ENCODE results near the gene RBM5. TPM values are rescaled to one million over a fixed set of nuclear protein-coding genes. Genes with fewer than 3 reads are reported as not detected.

Gene RBM5
- total RNA-seq, 1 donor from 2014 or later = 372 TPM

DNA sequence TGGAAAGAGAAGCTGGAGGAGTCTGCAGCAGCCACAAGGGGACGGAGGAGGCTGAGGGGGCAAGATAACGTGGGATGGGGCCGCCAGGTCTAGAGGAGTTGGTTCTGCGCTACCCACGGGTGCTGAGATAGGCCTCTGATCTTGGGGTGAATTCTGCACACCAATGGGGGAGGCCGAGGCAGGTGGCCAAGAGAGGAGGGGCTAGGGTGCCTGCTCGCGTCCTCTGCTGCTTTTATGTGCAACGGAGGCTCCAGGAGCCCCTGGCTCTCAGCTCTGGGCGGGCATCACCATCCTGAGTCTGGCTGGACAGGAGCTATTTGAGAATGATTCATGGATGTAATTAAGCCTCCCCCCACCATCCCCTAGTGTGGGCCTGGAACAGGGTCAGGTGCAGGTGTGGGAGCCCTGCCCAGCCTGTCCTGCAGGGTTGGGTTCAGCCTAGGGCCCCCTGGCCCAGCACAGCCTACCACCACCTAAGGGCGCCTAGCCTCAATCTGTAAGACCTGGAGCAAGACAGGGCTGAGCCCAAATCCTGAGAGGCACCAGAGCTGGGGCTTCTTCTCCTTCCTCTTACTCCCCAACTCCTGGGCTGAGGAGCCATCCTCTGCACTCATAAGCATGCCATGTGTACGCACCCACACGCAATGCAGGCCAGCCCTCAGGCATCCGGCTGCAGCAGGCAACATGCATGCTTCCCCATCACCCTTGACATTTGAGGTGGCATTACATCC, 34.1 kb downstream of the RBM5 start:
- H3K4me3 Mint-ChIP-seq = peak overlapping the region; percentile 67
- Histone ChIP-seq H2AFZ (replicated peaks) (no peak overlapping the region), H3K4me2 (no peak overlapping the region), H3K36me3 (no peaks in the 10 kb centered on the region), H3K4me3 (no peak overlapping the region), H3K79me2 (ENCODE audit: low read depth) (no peaks in the 10 kb centered on the region), H3K9ac (no peak overlapping the region), H3K27me3 (no peaks in the 10 kb centered on the region), H3K4me1 (peaks cover 36% of the 10 kb centered on the region), H4K20me1 (ENCODE audit: low read depth) (peaks cover 12% of the 10 kb centered on the region), H3K27ac (no peak overlapping the region), H3K9me3 (ENCODE audit: low read depth) (no peaks in the 10 kb centered on the region), H3F3A (ENCODE audit: low read depth) (peaks cover 38% of the 10 kb centered on the region)
- peak overlapping the region; percentile 36 for H3K27ac Mint-ChIP-seq
- H3K27me3 Mint-ChIP-seq (ENCODE audit: insufficient read depth, low read depth) = peaks cover 7% of the 10 kb centered on the region
- H3K36me3 Mint-ChIP-seq = peaks cover 10% of the 10 kb centered on the region
- H3K9me3 Mint-ChIP-seq = no peaks in the 10 kb centered on the region
- H3K4me1 Mint-ChIP-seq = peaks cover 30% of the 10 kb centered on the region
- no peak for DNase-seq (ENCODE audit: low spot score)
- TF ChIP-seq, protein P1, sequence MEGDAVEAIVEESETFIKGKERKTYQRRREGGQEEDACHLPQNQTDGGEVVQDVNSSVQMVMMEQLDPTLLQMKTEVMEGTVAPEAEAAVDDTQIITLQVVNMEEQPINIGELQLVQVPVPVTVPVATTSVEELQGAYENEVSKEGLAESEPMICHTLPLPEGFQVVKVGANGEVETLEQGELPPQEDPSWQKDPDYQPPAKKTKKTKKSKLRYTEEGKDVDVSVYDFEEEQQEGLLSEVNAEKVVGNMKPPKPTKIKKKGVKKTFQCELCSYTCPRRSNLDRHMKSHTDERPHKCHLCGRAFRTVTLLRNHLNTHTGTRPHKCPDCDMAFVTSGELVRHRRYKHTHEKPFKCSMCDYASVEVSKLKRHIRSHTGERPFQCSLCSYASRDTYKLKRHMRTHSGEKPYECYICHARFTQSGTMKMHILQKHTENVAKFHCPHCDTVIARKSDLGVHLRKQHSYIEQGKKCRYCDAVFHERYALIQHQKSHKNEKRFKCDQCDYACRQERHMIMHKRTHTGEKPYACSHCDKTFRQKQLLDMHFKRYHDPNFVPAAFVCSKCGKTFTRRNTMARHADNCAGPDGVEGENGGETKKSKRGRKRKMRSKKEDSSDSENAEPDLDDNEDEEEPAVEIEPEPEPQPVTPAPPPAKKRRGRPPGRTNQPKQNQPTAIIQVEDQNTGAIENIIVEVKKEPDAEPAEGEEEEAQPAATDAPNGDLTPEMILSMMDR (IDR thresholded peaks at IDR 0.05) = no peak
- TF ChIP-seq EZH2phosphoT487 (IDR thresholded peaks at IDR 0.05) = no peak
- no peak for TF ChIP-seq EZH2 (IDR thresholded peaks at IDR 0.05)

DNA sequence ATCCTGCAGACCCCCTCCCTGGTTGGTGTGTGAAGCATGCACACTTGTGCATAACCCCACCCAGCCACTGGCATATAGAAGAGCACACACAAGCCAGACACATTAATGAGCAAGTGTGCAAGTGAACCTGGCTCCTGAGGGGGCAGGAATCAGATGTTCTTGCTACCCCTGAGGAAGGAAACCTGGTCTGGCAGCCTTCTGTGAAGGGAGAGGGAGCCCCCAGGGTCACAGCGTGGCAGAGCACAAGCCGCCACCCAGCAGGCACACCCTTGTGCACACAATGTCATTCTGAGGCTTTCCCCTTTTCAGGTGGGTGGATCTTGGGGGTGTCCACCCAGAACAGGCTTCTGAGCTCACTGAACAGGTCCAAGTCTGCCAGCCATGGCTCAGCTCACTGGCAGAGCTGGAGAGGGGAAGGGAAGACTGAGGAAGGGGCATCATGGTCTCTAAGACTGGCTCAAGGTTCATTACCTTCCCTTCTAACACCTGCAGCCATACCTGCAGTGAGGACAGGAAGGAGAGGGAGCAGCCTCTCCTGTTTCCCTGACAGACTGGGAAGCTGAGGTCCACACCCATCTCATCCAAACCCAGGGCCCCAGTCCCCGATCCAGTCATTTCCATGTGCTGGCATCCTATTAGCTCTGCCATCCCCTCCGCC, 34.8 kb downstream of the RBM5 start:
- Histone ChIP-seq H2AFZ (replicated peaks) (no peak overlapping the region), H3K4me3 (no peak overlapping the region), H3K4me1 (peaks cover 36% of the 10 kb centered on the region), H3K27me3 (no peaks in the 10 kb centered on the region), H4K20me1 (ENCODE audit: low read depth) (peaks cover 12% of the 10 kb centered on the region), H3K4me2 (no peak overlapping the region), H3K79me2 (ENCODE audit: low read depth) (no peaks in the 10 kb centered on the region), H3K9me3 (ENCODE audit: low read depth) (no peaks in the 10 kb centered on the region), H3K27ac (no peak overlapping the region), H3K36me3 (no peaks in the 10 kb centered on the region), H3K9ac (no peak overlapping the region), H3F3A (ENCODE audit: low read depth) (peaks cover 35% of the 10 kb centered on the region)
- TF ChIP-seq EZH2 (IDR thresholded peaks at IDR 0.05) (no peak), EZH2phosphoT487 (IDR thresholded peaks at IDR 0.05) (no peak)
- TF ChIP-seq, protein P1 (IDR thresholded peaks at IDR 0.05) = no peak
- Mint-ChIP-seq H3K27me3 (ENCODE audit: insufficient read depth, low read depth) (peaks cover 8% of the 10 kb centered on the region), H3K9me3 (no peaks in the 10 kb centered on the region), H3K4me3 (peak overlapping the region; percentile 67), H3K36me3 (peaks cover 4% of the 10 kb centered on the region), H3K27ac (peak overlapping the region; percentile 95), H3K4me1 (peaks cover 30% of the 10 kb centered on the region)
- DNase-seq (ENCODE audit: low spot score) = no peak

DNA sequence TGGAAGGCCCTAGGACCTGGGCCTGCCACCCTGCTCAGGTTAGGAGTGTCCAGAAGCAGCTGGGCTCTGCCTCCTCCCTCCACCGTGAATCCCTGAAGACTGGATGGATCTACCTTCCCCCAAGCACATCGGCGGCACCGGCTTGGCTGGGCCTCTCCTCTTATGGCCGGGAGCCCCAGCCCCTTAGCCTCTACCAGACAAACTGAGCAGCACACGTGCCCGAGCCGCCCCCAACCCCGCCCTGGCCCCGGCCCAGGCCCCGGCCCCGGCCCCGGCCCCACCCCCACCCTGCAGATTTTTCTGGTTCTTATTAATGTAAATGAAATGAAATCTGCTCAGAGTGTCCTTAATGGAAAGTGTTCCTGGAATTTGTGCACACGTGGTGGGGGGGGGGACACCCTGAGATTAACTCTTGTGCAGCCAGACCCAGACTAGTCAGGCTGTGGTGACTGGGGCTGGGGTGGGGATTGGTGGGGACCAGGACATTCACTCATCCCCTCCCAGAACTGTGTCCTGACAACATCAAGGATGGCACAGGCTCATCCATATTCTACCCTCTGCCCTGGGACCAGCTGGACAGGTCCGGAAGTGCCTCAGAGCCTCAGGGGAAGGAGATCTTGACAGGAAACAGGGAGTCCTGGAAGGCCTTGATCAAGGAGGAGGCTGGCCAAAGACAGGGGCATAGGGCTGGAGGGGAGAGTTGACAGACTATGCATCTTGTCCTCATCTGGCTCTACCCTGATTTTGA, 35.5 kb downstream of the RBM5 start:
- Mint-ChIP-seq H3K9me3 (no peaks in the 10 kb centered on the region), H3K27ac (peak overlapping the region; percentile 95), H3K4me3 (no peak overlapping the region), H3K27me3 (ENCODE audit: insufficient read depth, low read depth) (peaks cover 8% of the 10 kb centered on the region), H3K4me1 (peaks cover 30% of the 10 kb centered on the region), H3K36me3 (no peaks in the 10 kb centered on the region)
- DNase-seq (ENCODE audit: low spot score) = no peak
- H3K27me3 ChIP-seq = no peaks in the 10 kb centered on the region
- no peak overlapping the region for H3K27ac ChIP-seq
- no peak for TF ChIP-seq EZH2phosphoT487 (IDR thresholded peaks at IDR 0.05)
- H4K20me1 ChIP-seq (ENCODE audit: low read depth) = peaks cover 12% of the 10 kb centered on the region
- peaks cover 36% of the 10 kb centered on the region for H3K4me1 ChIP-seq
- H3K9ac ChIP-seq = no peak overlapping the region
- no peaks in the 10 kb centered on the region for H3K9me3 ChIP-seq (ENCODE audit: low read depth)
- peaks cover 29% of the 10 kb centered on the region for H3F3A ChIP-seq (ENCODE audit: low read depth)
- no peak overlapping the region for H3K4me3 ChIP-seq
- H3K79me2 ChIP-seq (ENCODE audit: low read depth) = no peaks in the 10 kb centered on the region
- H2AFZ ChIP-seq (replicated peaks) = no peak overlapping the region
- no peaks in the 10 kb centered on the region for H3K36me3 ChIP-seq
- H3K4me2 ChIP-seq = peak overlapping the region; percentile 31

Data from neural progenitor cell (in vitro differentiated cells).